ENCODE results near the gene KRT77.
"Not testable (repeated sequence)": the region's sequence is repeated elsewhere in the genome, so short reads cannot be mapped to it uniquely, and the experiment has no call there.

KRT77 gene

DNA sequence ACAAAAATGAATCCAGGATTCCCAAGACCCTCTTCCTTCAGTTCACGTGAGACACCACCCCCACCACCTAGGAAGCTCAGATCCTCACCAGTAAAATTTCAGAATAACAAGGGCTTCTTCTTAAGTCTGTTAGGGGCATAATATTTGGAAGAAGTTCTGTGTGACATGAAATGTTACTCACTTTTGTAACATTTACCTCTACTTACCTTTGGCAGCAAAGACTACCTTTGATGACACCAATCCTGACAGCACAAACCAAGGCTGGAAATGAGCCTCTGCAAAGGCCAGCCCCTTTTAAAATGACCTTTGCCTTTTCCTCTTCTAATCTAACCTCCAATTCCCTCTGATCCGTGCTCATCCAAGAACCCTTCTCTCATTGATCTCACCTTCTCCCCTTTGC is 19.4 kb upstream of the KRT77 start:
- DNase-seq (ENCODE audit: low spot score), result no peak

- no peak for DNase-seq (ENCODE audit: low spot score)
These were observed 18.6 kb upstream of the KRT77 start for GRCh38 chr12:52721838-52722470.

DNA sequence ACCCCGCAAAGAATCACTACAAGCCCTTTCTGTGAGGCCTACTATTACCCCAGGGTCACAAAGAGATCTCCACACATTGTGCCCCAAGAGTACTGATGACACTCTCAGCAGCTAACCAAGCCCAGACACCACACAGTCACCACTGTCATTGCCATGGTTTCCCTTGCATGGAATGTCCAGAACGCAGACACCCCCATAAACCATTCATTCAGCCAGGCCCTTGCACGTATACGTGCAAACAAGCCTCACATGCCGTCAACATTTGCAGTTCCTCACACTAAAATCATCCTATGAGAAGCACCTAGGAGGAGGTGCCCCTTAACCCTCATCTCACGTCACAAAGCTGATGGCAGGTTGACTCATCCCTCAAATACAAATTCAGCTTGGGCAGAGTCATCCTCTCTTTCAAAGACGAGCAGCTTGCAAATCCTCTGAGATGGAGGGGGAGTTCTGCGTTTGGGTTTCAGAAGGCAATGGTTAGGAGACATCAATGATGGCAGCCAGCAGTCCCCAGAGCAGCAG is 17.1 kb upstream of the KRT77 start:
- DNase-seq (ENCODE audit: low spot score), result no peak

DNA sequence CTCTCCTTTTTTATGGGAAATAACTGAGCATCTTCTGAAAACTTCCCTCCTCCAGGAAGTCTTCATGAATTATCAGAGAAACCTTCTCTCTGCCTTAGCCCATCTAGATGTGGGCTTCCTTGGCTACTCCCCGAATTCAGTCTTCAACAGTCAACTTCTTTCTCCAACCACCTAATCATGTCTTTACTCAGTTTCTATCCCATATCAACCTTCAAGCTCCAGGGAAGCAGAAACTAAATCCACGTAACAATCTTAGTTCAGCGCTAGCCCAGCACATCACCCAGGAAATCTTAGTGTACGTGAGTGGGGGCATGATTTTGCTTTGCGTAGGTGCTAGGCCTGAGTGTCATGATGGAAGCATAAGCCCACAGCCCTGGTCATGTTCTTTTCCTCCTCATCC is 12.7 kb upstream of the KRT77 start:
- DNase-seq (ENCODE audit: low spot score), result no peak

GRCh38 chr12:52715416-52715815 is 12.1 kb upstream of the KRT77 start:
- DNase-seq (ENCODE audit: low spot score), result no peak

DNA sequence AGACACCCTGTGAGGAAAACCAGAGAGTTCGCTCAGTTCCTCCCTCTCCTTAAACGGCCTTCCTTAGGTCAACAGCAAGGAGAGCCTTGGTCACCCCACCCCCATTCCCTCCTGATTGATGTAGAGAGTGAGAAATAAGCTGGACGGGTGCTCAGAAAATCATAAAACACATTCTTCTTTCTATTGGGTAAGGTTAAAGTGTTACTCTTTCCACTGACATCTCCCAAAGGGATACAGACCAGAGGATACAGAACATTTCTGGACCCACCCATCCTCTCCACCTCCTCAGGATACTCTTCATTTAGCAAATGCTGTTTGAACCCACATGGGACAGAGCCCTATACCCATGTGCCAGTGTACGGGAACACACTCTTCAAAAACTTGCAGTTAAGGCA is 11.6 kb upstream of the KRT77 start:
- DNase-seq (ENCODE audit: low spot score), result no peak

DNA sequence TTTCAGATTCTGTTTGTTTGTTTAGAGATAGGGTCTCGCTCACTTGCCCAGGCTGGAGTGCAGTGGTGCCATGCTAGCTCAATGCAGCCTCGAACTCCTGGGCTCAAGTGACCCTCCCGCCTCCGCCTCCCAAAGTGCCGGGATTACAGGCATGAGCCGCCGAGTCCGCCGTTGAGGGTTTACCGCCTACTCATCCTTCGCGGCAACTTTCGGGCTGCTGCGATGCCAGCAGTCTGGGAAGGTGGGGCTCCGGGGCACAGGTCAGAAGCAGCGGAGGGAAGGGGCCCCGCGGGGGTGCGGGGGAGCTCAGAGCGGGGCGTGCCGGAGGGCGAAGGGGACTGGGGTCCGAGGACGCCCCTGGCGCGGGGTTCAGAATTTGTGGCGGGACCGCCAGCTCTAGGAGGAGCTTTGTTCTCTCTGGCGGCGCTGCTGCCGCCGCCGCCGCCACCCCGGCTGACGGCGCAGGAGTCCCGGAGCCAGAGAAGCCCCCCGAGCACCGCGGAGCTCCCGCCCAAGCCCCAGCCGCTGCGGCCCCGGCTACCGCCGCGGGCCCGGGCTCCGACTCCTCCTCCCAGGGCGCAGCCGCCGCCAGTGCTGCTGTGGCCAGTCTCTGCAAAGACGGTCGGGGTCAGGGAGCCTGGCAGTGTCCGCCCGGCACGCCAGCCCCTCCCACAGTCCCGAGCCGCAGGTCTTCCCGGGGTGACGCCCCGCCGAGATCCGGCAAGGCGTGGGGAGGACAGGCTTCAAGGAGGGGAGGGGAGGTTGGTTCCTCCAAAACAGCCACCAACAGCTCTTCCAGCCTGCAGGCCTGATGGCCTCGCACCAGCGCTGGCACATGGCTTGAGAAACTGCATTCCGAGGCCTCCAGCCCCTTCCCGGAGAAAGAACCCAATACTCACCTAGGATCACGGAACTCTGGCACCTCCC is 10.9 kb upstream of the KRT77 start:
- DNase-seq (ENCODE audit: low spot score), result no peak

DNA sequence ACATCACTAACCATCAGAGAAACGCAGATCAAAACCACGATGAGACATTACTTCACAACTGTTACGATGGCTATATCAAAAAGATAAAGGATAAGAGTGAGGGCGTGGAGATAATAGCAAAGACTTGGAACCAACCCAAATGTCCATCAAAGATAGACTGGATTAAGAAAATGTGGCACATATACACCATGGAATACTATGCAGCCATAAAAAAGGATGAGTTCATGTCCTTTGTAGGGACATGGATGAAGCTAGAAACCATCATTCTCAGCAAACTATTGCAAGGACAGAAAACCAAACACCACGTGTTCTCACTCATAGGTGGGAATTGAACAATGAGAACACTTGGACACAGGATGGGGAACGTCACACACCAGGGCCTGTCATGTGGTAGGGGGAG is 8.8 kb upstream of the KRT77 start:
- DNase-seq (ENCODE audit: low spot score), result not testable (repeated sequence)

GRCh38 chr12:52710730-52711129 is 7.4 kb upstream of the KRT77 start:
- DNase-seq (ENCODE audit: low spot score), result no peak

GRCh38 chr12:52708010-52708409 is 4.7 kb upstream of the KRT77 start:
- no peak for DNase-seq (ENCODE audit: low spot score)

- no peak for DNase-seq (ENCODE audit: low spot score)
These were observed 1.1 kb upstream of the KRT77 start for GRCh38 chr12:52704464-52704863.

GRCh38 chr12:52703878-52704277 is 554 bp upstream of the KRT77 start:
- DNase-seq (ENCODE audit: low spot score), result no peak

DNA sequence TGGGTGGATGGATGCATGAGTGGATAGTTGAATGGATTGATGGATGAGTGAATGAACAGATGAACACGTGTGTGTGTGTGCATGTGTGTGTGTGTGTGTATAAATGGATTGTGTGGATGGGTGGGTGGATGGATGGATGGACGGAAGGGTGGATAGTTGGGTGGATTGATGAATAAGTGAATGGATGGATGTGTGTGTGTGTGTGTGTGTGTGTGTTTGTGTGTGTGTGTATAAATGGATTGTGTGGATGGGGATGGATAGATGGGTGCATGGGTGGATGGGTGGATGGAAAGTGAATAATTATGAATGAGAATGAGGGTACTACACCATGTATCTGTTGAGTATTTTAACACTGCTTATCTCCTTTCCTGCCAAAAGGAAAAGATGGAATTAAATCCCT is 986 bp downstream of the KRT77 start:
- DNase-seq (ENCODE audit: low spot score), result no peak

GRCh38 chr12:52701281-52701680 is 2.0 kb downstream of the KRT77 start:
- DNase-seq (ENCODE audit: low spot score), result no peak

DNA sequence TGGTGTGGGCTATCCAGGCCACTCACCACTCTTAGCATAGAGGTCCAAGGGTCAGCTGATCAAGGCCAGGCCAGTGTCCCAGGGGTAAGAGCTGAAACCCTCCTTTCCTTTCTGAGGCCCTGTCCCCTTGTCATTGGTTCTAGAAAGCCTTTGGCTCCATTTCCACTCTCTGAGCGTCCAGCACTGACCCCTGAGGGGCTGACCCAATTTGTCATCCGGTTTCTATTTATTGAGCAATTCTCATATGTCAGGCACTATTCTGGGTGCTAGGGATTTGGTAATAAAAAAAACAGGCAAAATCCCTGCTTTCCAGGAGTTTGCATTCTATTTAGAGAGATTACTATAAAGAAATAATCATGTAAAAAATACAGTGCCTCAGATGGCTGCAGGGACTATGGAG is 3.4 kb downstream of the KRT77 start:
- DNase-seq (ENCODE audit: low spot score), result no peak

- DNase-seq (ENCODE audit: low spot score), result no peak
These were observed 4.0 kb downstream of the KRT77 start for GRCh38 chr12:52699373-52699772.

DNA sequence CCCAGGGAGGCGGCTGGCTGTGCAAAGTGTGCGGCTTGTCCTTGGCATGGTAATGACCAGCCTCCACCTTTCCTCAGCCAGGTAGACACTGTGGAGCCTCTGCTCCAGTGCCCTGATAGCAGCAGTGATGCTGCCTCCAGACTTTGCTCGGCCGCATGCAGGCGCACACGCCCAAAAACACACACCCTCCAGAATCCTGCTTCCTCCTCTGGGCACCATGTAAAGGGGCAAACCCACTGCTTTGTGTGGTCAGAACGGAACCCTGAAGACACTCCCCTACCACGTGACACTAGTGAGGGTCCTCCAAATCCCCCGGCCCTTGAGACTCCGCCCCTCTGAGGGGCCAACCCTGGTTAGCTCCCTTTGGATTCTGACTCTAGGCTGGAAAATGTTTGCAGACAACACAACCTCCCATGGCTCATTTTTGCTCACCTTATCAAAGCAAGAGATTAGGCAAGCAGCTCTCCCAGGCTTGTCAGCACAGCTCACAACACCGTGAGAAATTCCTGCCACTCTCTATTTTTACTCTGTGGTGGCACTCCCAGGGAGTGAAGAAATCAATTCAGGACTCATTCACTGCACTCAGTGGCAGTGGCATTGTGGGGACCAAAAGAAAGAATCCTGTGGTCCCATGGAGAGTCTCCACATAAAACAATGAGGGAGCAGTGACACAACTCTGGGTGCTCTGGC is 4.5 kb downstream of the KRT77 start:
- no peak for DNase-seq (ENCODE audit: low spot score)

- DNase-seq (ENCODE audit: low spot score), result no peak
These were observed 6.2 kb downstream of the KRT77 start for GRCh38 chr12:52697058-52697582.

- DNase-seq (ENCODE audit: low spot score), result no peak
These were observed 6.7 kb downstream of the KRT77 start for GRCh38 chr12:52696588-52696987.

DNA sequence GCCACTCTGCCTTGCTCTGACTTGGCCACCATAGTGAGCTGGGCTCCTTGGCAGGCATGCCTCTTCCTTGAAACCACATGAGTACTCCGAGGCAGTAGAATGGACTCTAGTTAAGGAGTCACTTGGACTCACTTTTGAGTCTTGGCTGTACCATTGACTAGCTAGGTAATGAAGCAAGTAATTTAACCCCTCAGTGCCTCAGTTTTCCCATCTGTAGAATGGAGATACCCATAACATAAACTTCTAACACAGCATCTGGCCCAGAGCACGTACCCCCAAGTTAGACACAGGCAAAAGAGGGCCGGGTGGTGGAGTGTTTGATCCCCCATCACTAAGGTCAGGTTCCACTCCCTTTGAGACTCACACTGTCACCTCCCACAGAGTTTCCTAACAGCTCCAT is 8.3 kb downstream of the KRT77 start:
- DNase-seq (ENCODE audit: low spot score), result no peak

DNA sequence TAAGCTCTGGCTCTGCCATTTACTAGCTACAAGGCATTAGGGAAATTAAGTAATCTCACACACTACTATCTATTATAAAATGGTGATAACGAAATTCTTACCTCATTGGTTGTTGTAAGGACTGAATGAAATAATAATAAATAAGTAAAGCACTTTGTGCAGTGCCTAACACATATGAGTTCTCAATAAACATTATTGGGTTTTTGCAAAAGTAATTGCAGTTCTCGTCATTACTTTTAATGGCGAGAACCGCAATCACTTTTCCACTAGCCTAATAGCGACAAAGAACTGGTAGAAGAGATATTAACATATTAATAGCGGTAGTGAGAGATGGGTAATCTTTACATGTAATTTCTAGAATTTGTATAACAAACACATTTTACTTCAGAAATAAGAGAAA is 9.2 kb downstream of the KRT77 start:
- no peak for DNase-seq (ENCODE audit: low spot score)

DNA sequence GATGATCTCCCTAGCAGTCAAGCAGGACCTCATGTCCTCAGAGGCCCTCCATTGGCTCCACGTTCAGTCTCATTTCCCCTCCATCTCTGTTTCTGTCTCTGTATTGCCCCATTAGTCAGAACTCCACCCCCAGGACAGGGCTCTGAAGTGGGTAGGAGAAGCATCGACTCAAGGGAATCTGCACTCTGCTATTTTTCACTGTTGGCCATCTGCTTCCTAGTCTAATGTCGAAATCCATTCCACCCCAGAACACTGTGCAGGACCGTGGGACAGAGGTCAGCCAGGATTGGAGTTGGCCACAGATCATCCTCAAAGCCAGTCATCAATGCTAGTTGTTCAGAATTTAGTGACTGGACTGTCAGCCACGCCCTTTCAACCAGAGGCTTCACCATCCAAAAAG is 10.1 kb downstream of the KRT77 start:
- no peak for DNase-seq (ENCODE audit: low spot score)

DNA sequence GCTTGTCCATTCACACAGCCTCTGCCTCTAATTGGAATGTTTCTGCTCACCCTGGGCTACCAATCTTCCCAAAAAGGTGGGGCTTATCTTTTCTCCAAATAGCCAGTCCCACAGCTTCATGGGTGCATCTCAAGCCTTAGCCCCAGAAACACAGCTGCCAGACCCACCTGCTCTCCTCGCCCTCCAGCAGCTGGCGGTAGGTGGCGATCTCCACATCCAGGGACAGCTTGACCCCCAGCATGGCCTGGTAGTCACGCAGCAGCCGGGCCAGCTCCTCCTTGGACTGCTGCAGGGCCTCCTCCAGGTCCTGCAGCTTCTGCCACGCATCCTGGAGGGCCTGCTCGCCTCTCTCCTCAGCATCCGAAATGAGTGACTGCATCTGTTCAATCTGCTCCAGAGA is 11.1 kb downstream of the KRT77 start:
- DNase-seq (ENCODE audit: low spot score), result no peak
